CD4-positive, alpha-beta T cell treated with Interleukin-15 for 4 hours (primary cell): Measurements from ENCODE around the gene KLF6.

ENCODE experiments used
- DNase-seq: peaks from one replicate; pipeline ENCODE4 v3.0.0-alpha.2; 2020; ENCODE audit warnings: low spot score

KLF6 gene

GRCh38 chr10:3784510-3785250, at the start of gene KLF6:
TSS of gene KLF6 (minus strand) at chr10:3785209. CDS start at chr10:3785014, 195 bp downstream.
- no peak for DNase-seq

- DNase-seq, result no peak
Measured at GRCh38 chr10:3834404-3834803, 49.4 kb upstream of the KLF6 start.

- no peak for DNase-seq
Measured at GRCh38 chr10:3833046-3833445, 48.0 kb upstream of the KLF6 start.

GRCh38 chr10:3832022-3832786, 47.2 kb upstream of the KLF6 start:
- DNase-seq, result no peak

- no peak for DNase-seq
Measured at GRCh38 chr10:3831608-3832007, 46.6 kb upstream of the KLF6 start.

GRCh38 chr10:3830946-3831345, 45.9 kb upstream of the KLF6 start:
- DNase-seq, result no peak

- DNase-seq, result no peak
Measured at GRCh38 chr10:3829156-3830050, 44.4 kb upstream of the KLF6 start.

- peak; percentile 73 for DNase-seq
Measured at GRCh38 chr10:3828404-3829155, 43.6 kb upstream of the KLF6 start.

GRCh38 chr10:3827768-3828403, 42.9 kb upstream of the KLF6 start:
- DNase-seq, result no peak

GRCh38 chr10:3827266-3827665, 42.3 kb upstream of the KLF6 start:
- DNase-seq, result no peak

- DNase-seq, result no peak
Measured at GRCh38 chr10:3825862-3826351, 40.9 kb upstream of the KLF6 start.

GRCh38 chr10:3825244-3825643, 40.2 kb upstream of the KLF6 start:
- DNase-seq, result no peak

GRCh38 chr10:3822541-3823330, 37.7 kb upstream of the KLF6 start:
- DNase-seq, result no peak

- DNase-seq, result no peak
Measured at GRCh38 chr10:3820255-3820654, 35.2 kb upstream of the KLF6 start.

- no peak for DNase-seq
Measured at GRCh38 chr10:3816995-3817394, 32.0 kb upstream of the KLF6 start.

- no peak for DNase-seq
Measured at GRCh38 chr10:3814838-3815220, 29.8 kb upstream of the KLF6 start.

GRCh38 chr10:3813986-3814837, 29.2 kb upstream of the KLF6 start:
- DNase-seq, result no peak

GRCh38 chr10:3813267-3813666, 28.3 kb upstream of the KLF6 start:
- no peak for DNase-seq

GRCh38 chr10:3812141-3812540, 27.1 kb upstream of the KLF6 start:
- DNase-seq, result no peak
